Colonic mucosa (tissue), 4 donors: Measurements from ENCODE around the gene BRME1. TPM values are rescaled to one million over a fixed set of nuclear protein-coding genes. Genes with fewer than 3 reads are reported as not detected.

Experiments
- DNase-seq: peaks from one replicate; pipeline ENCODE4 v3.0.0-alpha.2; 2020
- H3K27ac ChIP-seq: fragments of 200-600 bp; one replicate; pipeline ENCODE4 v1.8.0; 2021
- H3K27me3 ChIP-seq: fragments of 200-600 bp; one replicate; pipeline ENCODE4 v1.8.0; 2021
- H3K36me3 ChIP-seq: fragments of 200-600 bp; one replicate; pipeline ENCODE4 v1.8.0; 2021
- H3K4me1 ChIP-seq: fragments of 200-600 bp; one replicate; pipeline ENCODE4 v1.8.0; 2021; ENCODE audit warnings: mild to moderate bottlenecking
- H3K4me3 ChIP-seq: fragments of 200-600 bp; one replicate; pipeline ENCODE4 v1.8.0; 2021
- H3K9ac ChIP-seq, 2 donors: one replicate each; pipeline ENCODE4 v1.7.0; 2013; ENCODE audit warnings: control low read depth in 2 of 2, low read depth in 2 of 2, low read length in 2 of 2
- H3K9me3 ChIP-seq: fragments of 200-600 bp; one replicate; pipeline ENCODE4 v1.8.0; 2021
- CTCF ChIP-seq: fragments of 200-600 bp; IDR thresholded peaks from one replicate; pipeline ENCODE4 v1.8.0; 2022; ENCODE audit warnings: antibody characterized with exemption, mild to moderate bottlenecking
- intact Hi-C: fragments of 100-400 bp; cut with DNase I; formaldehyde crosslinking; loops from one replicate; pipeline ENCODE4 v1.14.1; 2022
- total RNA-seq, 2 donors: library from RNA; stranded (reverse); fragmentation: NEBNext Ultra II Directional in 1 of 2; extraction: Animal tissue kit (Norgen Biotek cat#: 25700) in 1 of 2; gene quantifications; one replicate each; pipeline ENCODE4 v1.2.1, GENCODE V29; 2021
- donor health status: healthy.
- donor health status: DM: no; HTN: no; CAD: no.
- donor health status: DM: no; HTN: no; CAD: no.

The BRME1 gene
- total RNA-seq, 2 donors from 2014 or later = 5.9 to 20.0 TPM

- DNase-seq = no peak
- Histone ChIP-seq H3K36me3 (no peaks in the 10 kb centered on the region), H3K27ac (peak overlapping the region; percentile 89), H3K9ac (peak overlapping the region; percentile 61 to 93), H3K4me1 (no peaks in the 10 kb centered on the region), H3K27me3 (no peaks in the 10 kb centered on the region), H3K4me3 (peak overlapping the region; percentile 81), H3K9me3 (no peaks in the 10 kb centered on the region)
- intact Hi-C loops = no loop called here
- no peak for TF ChIP-seq CTCF
Observed at GRCh38 chr19:13906910-13907309, 993 bp upstream of the BRME1 start.

GRCh38 chr19:13906521-13906904 lies 596 bp upstream of the BRME1 start:
- Histone ChIP-seq H3K9ac (peak overlapping the region; percentile 61 to 93), H3K4me3 (peak overlapping the region; percentile 81), H3K27ac (peak overlapping the region; percentile 89), H3K36me3 (no peaks in the 10 kb centered on the region), H3K27me3 (no peaks in the 10 kb centered on the region), H3K4me1 (no peaks in the 10 kb centered on the region), H3K9me3 (no peaks in the 10 kb centered on the region)
- no peak for TF ChIP-seq CTCF
- peak; percentile 87 for DNase-seq
- intact Hi-C loops = no loop called here

- intact Hi-C loops = no loop called here
- Histone ChIP-seq H3K4me3 (no peak overlapping the region), H3K27ac (no peak overlapping the region), H3K27me3 (no peaks in the 10 kb centered on the region), H3K9ac (no peak overlapping the region), H3K9me3 (no peaks in the 10 kb centered on the region), H3K4me1 (no peaks in the 10 kb centered on the region), H3K36me3 (no peaks in the 10 kb centered on the region)
- no peak for TF ChIP-seq CTCF
- DNase-seq = no peak
Observed at GRCh38 chr19:13902993-13903555, 2.8 kb downstream of the BRME1 start.

- H3K4me1 ChIP-seq = no peaks in the 10 kb centered on the region
- no peak for TF ChIP-seq CTCF
Observed at GRCh38 chr19:13899912-13900584, 5.9 kb downstream of the BRME1 start.

GRCh38 chr19:13899393-13899792 lies 6.5 kb downstream of the BRME1 start:
- Histone ChIP-seq H3K36me3 (no peaks in the 10 kb centered on the region), H3K27ac (peak overlapping the region; percentile 20), H3K9me3 (no peaks in the 10 kb centered on the region), H3K27me3 (no peaks in the 10 kb centered on the region), H3K9ac (no peak overlapping the region), H3K4me1 (no peaks in the 10 kb centered on the region), H3K4me3 (no peak overlapping the region)
- intact Hi-C loops = no loop called here
- peak; percentile 59 for DNase-seq
- TF ChIP-seq CTCF = no peak

More at GRCh38 chr19:13899912-13900584, 5.9 kb downstream of the BRME1 start:
- peak overlapping the region in 1 of 2 donors; percentile 19 for H3K9ac ChIP-seq
- H3K36me3 ChIP-seq = no peaks in the 10 kb centered on the region
- H3K9me3 ChIP-seq = no peaks in the 10 kb centered on the region
- no peak overlapping the region for H3K27ac ChIP-seq
- no peak for DNase-seq
- no peak overlapping the region for H3K4me3 ChIP-seq
- intact Hi-C loops = no loop called here
- no peaks in the 10 kb centered on the region for H3K27me3 ChIP-seq
